ENCODE data around the gene NUMA1. TPM values are rescaled to one million over a fixed set of nuclear protein-coding genes. Genes with fewer than 3 reads are reported as not detected.

NUMA1 gene
- total RNA-seq, 1 donor from 2014 or later, result 130 TPM

DNA sequence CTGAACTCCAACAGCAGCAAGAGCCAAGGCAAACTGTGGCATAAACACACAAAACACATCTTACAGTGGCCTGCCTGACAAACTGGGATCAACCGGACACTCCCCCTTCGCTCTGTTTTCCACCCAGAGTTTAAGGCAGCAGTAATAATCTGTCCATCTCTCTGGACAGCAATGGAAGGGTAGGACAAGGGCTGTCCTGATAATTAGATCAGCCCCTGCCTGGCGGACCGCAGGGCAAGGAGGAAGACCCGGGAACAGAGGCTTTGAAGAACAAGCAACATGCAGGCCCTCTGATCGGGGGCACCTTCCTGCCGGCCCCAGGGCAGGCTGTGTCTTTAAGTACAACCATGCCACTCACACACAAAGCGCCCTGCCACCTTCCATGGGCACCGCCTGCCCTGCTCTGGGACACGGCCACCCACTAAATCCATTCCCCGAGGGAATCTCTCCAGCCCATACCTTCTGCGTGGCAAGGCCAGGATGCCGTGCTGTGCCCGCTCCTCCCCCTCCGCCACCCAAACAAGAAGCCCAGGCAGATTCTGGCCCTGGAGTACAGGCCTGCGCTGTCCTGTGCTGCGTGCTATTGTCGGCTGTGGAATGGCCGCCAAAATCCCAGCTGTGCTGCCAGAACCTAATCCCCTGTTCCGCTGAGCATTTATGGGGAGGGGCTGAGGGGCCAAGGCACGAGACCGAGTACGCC, 38.8 kb downstream of the NUMA1 start:
- TF ChIP-seq, protein P1, sequence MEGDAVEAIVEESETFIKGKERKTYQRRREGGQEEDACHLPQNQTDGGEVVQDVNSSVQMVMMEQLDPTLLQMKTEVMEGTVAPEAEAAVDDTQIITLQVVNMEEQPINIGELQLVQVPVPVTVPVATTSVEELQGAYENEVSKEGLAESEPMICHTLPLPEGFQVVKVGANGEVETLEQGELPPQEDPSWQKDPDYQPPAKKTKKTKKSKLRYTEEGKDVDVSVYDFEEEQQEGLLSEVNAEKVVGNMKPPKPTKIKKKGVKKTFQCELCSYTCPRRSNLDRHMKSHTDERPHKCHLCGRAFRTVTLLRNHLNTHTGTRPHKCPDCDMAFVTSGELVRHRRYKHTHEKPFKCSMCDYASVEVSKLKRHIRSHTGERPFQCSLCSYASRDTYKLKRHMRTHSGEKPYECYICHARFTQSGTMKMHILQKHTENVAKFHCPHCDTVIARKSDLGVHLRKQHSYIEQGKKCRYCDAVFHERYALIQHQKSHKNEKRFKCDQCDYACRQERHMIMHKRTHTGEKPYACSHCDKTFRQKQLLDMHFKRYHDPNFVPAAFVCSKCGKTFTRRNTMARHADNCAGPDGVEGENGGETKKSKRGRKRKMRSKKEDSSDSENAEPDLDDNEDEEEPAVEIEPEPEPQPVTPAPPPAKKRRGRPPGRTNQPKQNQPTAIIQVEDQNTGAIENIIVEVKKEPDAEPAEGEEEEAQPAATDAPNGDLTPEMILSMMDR (IDR thresholded peaks at IDR 0.05), result no peak
- TF ChIP-seq EZH2phosphoT487 (IDR thresholded peaks at IDR 0.05) (no peak), EZH2 (IDR thresholded peaks at IDR 0.05) (no peak)
- Histone ChIP-seq H4K20me1 (ENCODE audit: low read depth) (peaks cover 17% of the 10 kb centered on the region), H3K9ac (peak overlapping the region; percentile 4), H3K27me3 (no peaks in the 10 kb centered on the region), H3K4me1 (peaks cover 51% of the 10 kb centered on the region), H3K27ac (peak overlapping the region; percentile 90), H3K36me3 (no peaks in the 10 kb centered on the region), H3K79me2 (ENCODE audit: low read depth) (peaks cover 85% of the 10 kb centered on the region), H3K4me3 (peak overlapping the region; percentile 54), H3K4me2 (peak overlapping the region; percentile 78), H3F3A (ENCODE audit: low read depth) (peaks cover 56% of the 10 kb centered on the region), H2AFZ (replicated peaks) (no peak overlapping the region), H3K9me3 (ENCODE audit: low read depth) (no peaks in the 10 kb centered on the region)
- peak; percentile 92 for DNase-seq (ENCODE audit: low spot score)
- Mint-ChIP-seq H3K4me1 (peaks cover 25% of the 10 kb centered on the region), H3K9me3 (no peaks in the 10 kb centered on the region), H3K27ac (no peak overlapping the region), H3K4me3 (no peak overlapping the region), H3K27me3 (ENCODE audit: insufficient read depth, low read depth) (peaks cover 2% of the 10 kb centered on the region), H3K36me3 (no peaks in the 10 kb centered on the region)

DNA sequence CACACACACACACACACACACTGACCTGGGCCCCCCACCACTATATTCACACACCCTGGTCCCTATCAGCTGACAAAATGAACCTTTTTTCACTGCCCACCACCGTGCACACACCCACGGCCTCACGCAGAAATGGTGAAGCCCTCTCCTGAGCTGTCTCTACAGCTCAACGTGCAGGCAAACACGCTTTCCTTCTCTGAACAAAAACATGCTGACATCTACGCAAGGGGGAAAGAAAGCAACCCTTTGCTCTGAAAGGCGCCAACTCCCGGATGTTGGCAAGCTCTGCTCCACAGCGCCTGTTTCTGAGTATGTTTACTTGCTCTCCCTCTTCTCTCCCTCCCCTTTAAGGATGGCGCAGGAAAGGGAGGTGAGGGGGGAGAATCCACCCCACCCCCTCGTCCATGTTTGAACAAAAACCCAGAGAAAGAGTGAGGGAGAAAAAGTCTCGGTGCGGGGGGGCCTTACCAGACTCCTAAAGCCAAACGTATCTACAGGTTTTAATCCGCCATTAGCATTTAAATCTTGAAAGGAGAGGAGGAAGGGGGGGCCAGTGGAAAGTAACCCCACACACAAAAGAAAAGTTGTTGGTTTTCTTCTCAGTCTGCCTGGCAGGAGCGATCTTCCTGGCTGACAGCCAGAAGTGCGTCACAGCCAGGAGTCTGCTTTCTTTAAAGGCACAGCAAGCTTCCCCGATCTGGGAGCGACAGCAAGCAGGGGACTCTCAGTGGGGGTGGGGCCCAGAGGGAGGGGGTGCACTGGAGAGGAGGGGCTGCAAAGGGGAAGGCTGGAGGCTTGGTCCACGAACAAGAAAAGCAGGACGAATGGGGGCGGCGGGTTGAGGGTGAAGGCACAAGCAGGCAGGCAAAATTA, 39.6 kb downstream of the NUMA1 start:
- Histone ChIP-seq H3K9ac (peak overlapping the region; percentile 16), H3K79me2 (ENCODE audit: low read depth) (peaks cover 87% of the 10 kb centered on the region), H3K9me3 (ENCODE audit: low read depth) (no peaks in the 10 kb centered on the region), H3K4me1 (peaks cover 49% of the 10 kb centered on the region), H3K4me3 (peak overlapping the region; percentile 54), H3K27me3 (no peaks in the 10 kb centered on the region), H3K27ac (peak overlapping the region; percentile 90), H3F3A (ENCODE audit: low read depth) (peaks cover 56% of the 10 kb centered on the region), H4K20me1 (ENCODE audit: low read depth) (peaks cover 19% of the 10 kb centered on the region), H3K36me3 (no peaks in the 10 kb centered on the region), H2AFZ (replicated peaks) (no peak overlapping the region), H3K4me2 (peak overlapping the region; percentile 78)
- H3K27ac Mint-ChIP-seq, result no peak overlapping the region
- H3K36me3 Mint-ChIP-seq, result peaks cover 4% of the 10 kb centered on the region
- no peak overlapping the region for H3K4me3 Mint-ChIP-seq
- peak; percentile 91 for DNase-seq (ENCODE audit: low spot score)
- TF ChIP-seq, protein P1 (IDR thresholded peaks at IDR 0.05), result no peak
- no peak for TF ChIP-seq EZH2 (IDR thresholded peaks at IDR 0.05)
- TF ChIP-seq EZH2phosphoT487 (IDR thresholded peaks at IDR 0.05), result no peak
- peaks cover under 1% of the 10 kb centered on the region for H3K27me3 Mint-ChIP-seq (ENCODE audit: insufficient read depth, low read depth)
- H3K9me3 Mint-ChIP-seq, result no peaks in the 10 kb centered on the region
- H3K4me1 Mint-ChIP-seq, result peaks cover 23% of the 10 kb centered on the region

DNA sequence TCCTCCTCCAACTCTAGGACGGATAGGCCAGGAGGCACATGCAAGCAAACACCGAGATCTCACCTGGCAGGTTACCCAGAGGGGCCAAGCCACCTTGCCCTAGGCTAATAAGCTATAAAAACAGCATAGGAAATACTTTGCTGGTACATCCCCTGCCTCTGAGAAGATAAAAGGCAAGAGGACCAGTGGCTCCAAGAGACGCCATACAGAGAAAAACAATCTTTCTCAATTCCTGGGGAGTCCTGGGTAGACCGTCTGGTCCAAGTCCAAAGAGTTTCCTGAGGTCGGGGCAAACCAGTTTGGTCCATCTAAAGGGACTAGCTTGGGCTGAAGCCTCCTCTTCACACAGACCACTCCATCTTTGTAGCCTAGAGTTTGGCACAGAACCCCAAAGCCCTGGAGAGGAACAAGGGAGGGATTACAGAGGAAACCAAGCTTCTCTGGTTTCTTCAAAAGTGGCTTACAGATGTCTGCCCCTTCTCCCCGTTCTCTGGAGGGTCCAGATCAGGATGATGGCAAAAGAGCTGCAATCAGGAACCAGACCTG, 40.4 kb downstream of the NUMA1 start:
- H3K27ac Mint-ChIP-seq, result no peak overlapping the region
- Histone ChIP-seq H3K4me2 (peak overlapping the region; percentile 78), H3K9me3 (ENCODE audit: low read depth) (no peaks in the 10 kb centered on the region), H3K27ac (peak overlapping the region; percentile 90), H3K4me3 (peak overlapping the region; percentile 54), H3K36me3 (no peaks in the 10 kb centered on the region), H3K4me1 (peaks cover 47% of the 10 kb centered on the region), H2AFZ (replicated peaks) (no peak overlapping the region), H3K79me2 (ENCODE audit: low read depth) (peaks cover 87% of the 10 kb centered on the region), H3K27me3 (no peaks in the 10 kb centered on the region), H3F3A (ENCODE audit: low read depth) (peaks cover 56% of the 10 kb centered on the region), H3K9ac (peak overlapping the region; percentile 16), H4K20me1 (ENCODE audit: low read depth) (peaks cover 19% of the 10 kb centered on the region)
- no peak for DNase-seq (ENCODE audit: low spot score)
- H3K4me3 Mint-ChIP-seq, result no peak overlapping the region
- TF ChIP-seq EZH2 (IDR thresholded peaks at IDR 0.05), result no peak
- no peak for TF ChIP-seq EZH2phosphoT487 (IDR thresholded peaks at IDR 0.05)
- TF ChIP-seq, protein P1 (IDR thresholded peaks at IDR 0.05), result no peak
- no peaks in the 10 kb centered on the region for H3K27me3 Mint-ChIP-seq (ENCODE audit: insufficient read depth, low read depth)
- peaks cover 8% of the 10 kb centered on the region for H3K36me3 Mint-ChIP-seq
- H3K4me1 Mint-ChIP-seq, result peaks cover 15% of the 10 kb centered on the region
- H3K9me3 Mint-ChIP-seq, result no peaks in the 10 kb centered on the region

Data from neural progenitor cell (in vitro differentiated cells).